Common myeloid progenitor, CD34-positive (primary cell): Measurements from ENCODE around the gene CCDC148.

Source experiments
- CTCF ChIA-PET: fragments of 350-600 bp; sonication (Branson Sonifier 250); formaldehyde crosslinking; loops from one replicate; lab custom pipeline; 2021; ENCODE audit warnings: antibody characterized with exemption; lab: Charles Lee
- POLR2A ChIA-PET: fragments of 350-600 bp; sonication (Branson Sonifier 250); formaldehyde crosslinking; loops from one replicate; lab custom pipeline; 2021; ENCODE audit warnings: antibody characterized with exemption; lab: Charles Lee
- DNase-seq, 3 donors: peaks; one replicate each; pipeline versions ENCODE4 v3.0.0 to v3.0.0-alpha.2; 2013
- H3K27ac ChIP-seq, 2 experiments: 1 replicate in 1 of 2; 2 replicates in 1 of 2; pipeline ENCODE4 v1.7.0; 2013; ENCODE audit warnings: inconsistent platforms in 2 of 2, low read length in 2 of 2, mild to moderate bottlenecking in 2 of 2, low read depth in 1 of 2, moderate library complexity in 1 of 2; ENCODE audit not compliant: severe bottlenecking in 2 of 2, insufficient read depth in 1 of 2, poor library complexity in 1 of 2
- H3K27me3 ChIP-seq, 5 experiments: replicated peaks in 2 of 5; 1 replicate in 3 of 5; 2 replicates in 2 of 5; pipeline versions ENCODE4 v1.6.1 to v1.7.0; 2013; ENCODE audit warnings: low read length in 4 of 5, mild to moderate bottlenecking in 2 of 5, moderate library complexity in 2 of 5, inconsistent platforms in 1 of 5; ENCODE audit not compliant: insufficient read depth in 5 of 5, control insufficient read depth in 4 of 5
- H3K36me3 ChIP-seq, 4 experiments: 1 replicate in 2 of 4; 2 replicates in 2 of 4; pipeline versions ENCODE4 v1.6.1 to v1.7.0; 2013; ENCODE audit warnings: low read length in 3 of 4, control low read depth in 1 of 4, mild to moderate bottlenecking in 1 of 4; ENCODE audit not compliant: control insufficient read depth in 4 of 4, insufficient read depth in 4 of 4
- H3K4me1 ChIP-seq, 4 experiments: 1 replicate in 3 of 4; 2 replicates in 1 of 4; pipeline versions ENCODE4 v1.6.1 to v1.7.1; 2013; ENCODE audit warnings: low read length in 3 of 4, mild to moderate bottlenecking in 3 of 4, control low read depth in 1 of 4, inconsistent platforms in 1 of 4, moderate library complexity in 1 of 4; ENCODE audit not compliant: control insufficient read depth in 4 of 4, insufficient read depth in 4 of 4; ENCODE audit errors: control extremely low read depth in 1 of 4
- H3K4me3 ChIP-seq, 7 experiments: 1 replicate in 4 of 7; 2 replicates in 3 of 7; pipeline versions ENCODE4 v1.5.1 to v1.7.0; 2013; ENCODE audit warnings: mild to moderate bottlenecking in 7 of 7, low read length in 6 of 7, moderate library complexity in 6 of 7, inconsistent platforms in 2 of 7, low read depth in 2 of 7, control low read depth in 1 of 7; ENCODE audit not compliant: insufficient read depth in 4 of 7, control insufficient read depth in 1 of 7; ENCODE audit errors: extremely low read depth in 1 of 7
- H3K9me3 ChIP-seq, 5 experiments: 1 replicate in 4 of 5; 2 replicates in 1 of 5; pipeline versions ENCODE4 v1.6.1 to v1.7.1; 2013; ENCODE audit warnings: low read length in 4 of 5, mild to moderate bottlenecking in 2 of 5, inconsistent platforms in 1 of 5, low read depth in 1 of 5, moderate library complexity in 1 of 5; ENCODE audit not compliant: control insufficient read depth in 4 of 5, insufficient read depth in 2 of 5; ENCODE audit errors: control extremely low read depth in 1 of 5
- WGBS: methylation state at CpG from one replicate; pipeline ENCODE4 v1.1.5; 2013; ENCODE audit not compliant: insufficient coverage; 5-methylcytosine and 5-hydroxymethylcytosine counted together

CCDC148 gene

GRCh38 chr2:158489366-158490112, 33.0 kb upstream of the CCDC148 start:
- no peak overlapping the region for H3K4me3 ChIP-seq
- no peak overlapping the region for H3K27ac ChIP-seq
- H3K27me3 ChIP-seq: no peaks in the 10 kb centered on the region
- no peaks in the 10 kb centered on the region for H3K9me3 ChIP-seq
- DNase-seq: no peak
- peaks cover 0 to 3% (median 0%) of the 10 kb centered on the region in 4 experiments for H3K4me1 ChIP-seq
- WGBS: 65% methylated on average over 3 of the region's 6 CpGs
- POLR2A ChIA-PET: no interaction called here
- CTCF ChIA-PET: interaction anchor here (0.5 to 2.0 kb wide), 4 partner anchors 8 to 310 kb away, joined by 3 to 6 read pairs (median 4); no protein-coding TSS in a partner anchor
- no peaks in the 10 kb centered on the region for H3K36me3 ChIP-seq

DNA sequence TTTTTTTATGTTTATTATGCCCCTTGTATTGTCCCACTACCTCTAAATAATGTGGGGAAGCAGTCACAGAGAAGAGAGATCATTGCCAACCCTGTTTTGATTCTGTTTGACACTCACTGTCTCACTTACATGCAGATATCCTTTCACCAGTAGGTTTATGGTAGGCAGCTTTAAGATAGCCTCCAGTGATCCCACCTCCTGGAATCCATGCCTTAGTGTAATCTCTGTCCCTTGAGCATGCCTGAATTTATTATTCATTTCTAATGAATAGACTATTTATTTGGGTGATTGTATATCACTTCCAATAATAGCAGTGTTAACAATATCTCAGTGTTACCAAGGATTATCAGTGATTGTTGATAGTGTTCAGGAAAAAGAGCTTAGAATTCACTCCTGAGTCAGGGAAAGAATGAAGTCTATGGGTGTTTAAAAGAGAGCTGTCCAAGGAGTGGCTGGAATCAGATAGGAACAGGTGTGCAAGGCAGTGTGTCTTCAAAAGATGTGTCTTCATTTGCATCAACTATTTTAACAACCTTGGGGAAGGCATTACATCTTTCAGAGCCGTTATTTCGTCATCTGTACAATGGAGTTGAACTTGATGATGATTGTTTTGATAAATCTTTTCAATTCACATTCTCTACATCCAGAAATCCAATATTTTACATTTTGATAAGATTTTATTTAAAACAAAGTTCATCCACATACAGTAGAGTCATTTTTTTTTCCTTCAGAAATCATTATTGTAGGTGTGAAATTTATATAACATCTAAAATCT, 32.1 kb upstream of the CCDC148 start:
- ChIA-PET POLR2A (no interaction called here), CTCF (interaction anchor here (1.2 kb wide), 1 partner anchor 24 kb away, joined by 5 read pairs; no protein-coding TSS in a partner anchor)
- WGBS: no CpG with 5 or more reads among the region's 2 CpGs

GRCh38 chr2:158487419-158487818, 30.9 kb upstream of the CCDC148 start:
- no peak for DNase-seq
- Histone ChIP-seq H3K4me3 (no peak overlapping the region), H3K4me1 (peaks cover 0 to 3% (median 0%) of the 10 kb centered on the region in 4 experiments), H3K36me3 (no peaks in the 10 kb centered on the region), H3K27me3 (no peaks in the 10 kb centered on the region), H3K9me3 (no peaks in the 10 kb centered on the region), H3K27ac (no peak overlapping the region)
- CTCF ChIA-PET: interaction anchor here (1.3 kb wide), 1 partner anchor 48 kb away, joined by 3 read pairs; no protein-coding TSS in a partner anchor
- POLR2A ChIA-PET: no interaction called here

More for the DNA sequence above, 32.1 kb upstream of the CCDC148 start:
- Histone ChIP-seq H3K36me3 (no peaks in the 10 kb centered on the region), H3K4me1 (peaks cover 0 to 3% (median 0%) of the 10 kb centered on the region in 4 experiments), H3K27me3 (no peaks in the 10 kb centered on the region), H3K27ac (no peak overlapping the region), H3K4me3 (no peak overlapping the region), H3K9me3 (no peaks in the 10 kb centered on the region)
- DNase-seq: no peak

DNA sequence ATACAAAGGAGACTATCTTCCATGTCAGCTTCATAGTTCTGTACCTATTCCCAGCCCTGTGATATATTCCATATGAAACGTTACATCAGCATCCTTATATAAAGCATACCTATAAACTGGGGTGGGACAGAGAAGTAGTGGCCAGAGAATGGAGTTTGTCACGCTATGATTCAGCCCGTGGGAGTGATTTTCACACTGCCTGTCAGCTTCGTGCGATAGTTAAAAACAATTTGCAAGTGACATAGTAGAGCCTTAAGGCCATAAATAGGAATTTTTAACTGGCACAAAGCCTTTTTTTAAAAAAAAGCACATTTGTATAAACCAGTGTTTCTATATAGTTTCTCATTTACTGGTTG, 30.4 kb upstream of the CCDC148 start:
- CTCF ChIA-PET: interaction anchor here (1.3 kb wide), 1 partner anchor 48 kb away, joined by 3 read pairs; no protein-coding TSS in a partner anchor
- Histone ChIP-seq H3K27me3 (no peaks in the 10 kb centered on the region), H3K27ac (no peak overlapping the region), H3K9me3 (no peaks in the 10 kb centered on the region), H3K4me1 (peaks cover 0 to 3% (median 0%) of the 10 kb centered on the region in 4 experiments), H3K4me3 (no peak overlapping the region), H3K36me3 (no peaks in the 10 kb centered on the region)
- WGBS: 82% methylated on average over 4 of the region's 5 CpGs
- POLR2A ChIA-PET: no interaction called here
- no peak for DNase-seq

DNA sequence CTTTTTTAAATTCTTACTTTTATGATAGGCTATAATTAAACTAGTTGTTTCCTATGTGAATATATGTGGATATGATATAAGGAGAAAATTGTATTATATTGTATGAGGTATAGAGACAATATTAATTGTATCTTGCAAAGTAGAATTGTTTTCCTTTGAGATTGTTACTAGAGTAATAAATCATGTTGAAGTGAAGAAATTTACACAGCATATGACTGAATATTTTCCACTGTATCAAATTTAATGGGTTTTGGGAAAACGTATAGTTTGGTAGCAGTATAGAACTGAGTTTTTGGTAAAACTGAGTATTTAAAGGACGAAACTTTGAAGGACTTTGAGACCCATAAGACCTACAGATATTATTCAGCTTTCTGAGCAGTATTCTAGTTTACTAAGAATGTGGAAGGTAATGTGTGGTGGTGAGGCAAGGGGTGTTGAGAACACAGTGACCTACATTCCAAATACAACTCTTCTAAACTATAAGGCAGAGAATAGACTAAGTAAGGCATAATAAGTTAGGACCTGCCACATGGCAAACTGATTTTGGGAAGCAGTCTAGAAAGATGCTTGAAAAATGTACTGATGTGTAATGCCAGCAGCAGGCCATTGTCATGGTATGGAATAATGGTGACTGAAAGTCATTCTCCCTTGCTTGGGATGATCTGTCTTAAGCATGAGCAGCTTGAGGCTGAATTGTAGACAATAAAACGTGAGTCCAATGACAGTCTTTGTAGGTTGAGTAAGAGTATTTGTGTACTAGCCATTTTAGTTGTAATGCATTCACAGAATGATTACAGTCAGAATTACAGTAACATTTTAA, 29.8 kb upstream of the CCDC148 start:
- CTCF ChIA-PET: no interaction called here
- H3K27ac ChIP-seq: no peak overlapping the region
- H3K27me3 ChIP-seq: no peaks in the 10 kb centered on the region
- 100% methylated on average over 1 of the region's 3 CpGs for WGBS
- peaks cover 0 to 3% (median 0%) of the 10 kb centered on the region in 4 experiments for H3K4me1 ChIP-seq
- H3K9me3 ChIP-seq: no peaks in the 10 kb centered on the region
- POLR2A ChIA-PET: no interaction called here
- H3K4me3 ChIP-seq: no peak overlapping the region
- DNase-seq: no peak
- no peaks in the 10 kb centered on the region for H3K36me3 ChIP-seq

DNA sequence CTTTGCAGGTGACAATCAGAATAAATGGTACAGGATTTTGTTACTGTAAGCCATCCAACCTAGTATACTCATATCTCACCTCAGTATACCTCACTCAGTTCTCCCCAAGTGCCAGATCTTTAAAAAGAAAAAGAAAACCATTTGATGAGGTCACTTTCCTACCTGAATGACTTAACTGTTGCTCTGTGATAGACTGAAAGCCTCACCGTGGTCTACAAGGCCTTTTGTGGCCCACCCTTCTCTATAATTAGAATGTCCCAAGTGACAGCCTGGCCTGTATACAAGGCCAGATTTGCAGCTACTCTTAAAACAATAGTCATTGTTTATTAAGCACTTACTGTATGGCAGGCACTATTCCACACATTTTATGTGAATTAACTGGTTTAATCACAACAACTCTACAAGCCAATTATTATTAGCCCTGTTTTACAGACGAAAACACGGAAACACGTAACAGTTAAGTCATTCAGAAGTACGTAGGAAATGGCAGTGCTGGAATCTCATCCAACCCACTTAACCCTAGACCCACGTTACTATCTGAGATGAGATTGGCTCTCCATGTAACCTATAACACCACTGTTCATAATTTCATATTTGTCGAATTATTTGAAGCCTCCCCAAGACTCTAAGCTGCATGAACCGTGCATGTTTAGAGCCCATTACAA, 28.5 kb upstream of the CCDC148 start:
- Histone ChIP-seq H3K9me3 (no peaks in the 10 kb centered on the region), H3K4me3 (no peak overlapping the region), H3K27ac (no peak overlapping the region), H3K36me3 (no peaks in the 10 kb centered on the region), H3K4me1 (peaks cover 0 to 3% (median 0%) of the 10 kb centered on the region in 4 experiments), H3K27me3 (no peaks in the 10 kb centered on the region)
- POLR2A ChIA-PET: no interaction called here
- 84% methylated on average over 6 of the region's 8 CpGs for WGBS
- CTCF ChIA-PET: no interaction called here
- no peak for DNase-seq
